ENCODE results near the gene ASAP2.

The ASAP2 gene

GRCh38 chr2:9373047-9373446 is 166.4 kb downstream of the ASAP2 start:
- DNase-seq (ENCODE audit: low spot score), result no peak
- H3K27ac ChIP-seq, result no peak overlapping the region
- TF ChIP-seq CTCF (IDR thresholded peaks at IDR 0.05), result no peak
- H3K4me3 ChIP-seq, result no peak overlapping the region

- H3K27ac ChIP-seq, result no peak overlapping the region
- no peak for TF ChIP-seq CTCF (IDR thresholded peaks at IDR 0.05)
- DNase-seq (ENCODE audit: low spot score), result no peak
- H3K4me3 ChIP-seq, result no peak overlapping the region
Observed at GRCh38 chr2:9373476-9373875, 166.9 kb downstream of the ASAP2 start.

GRCh38 chr2:9374071-9374730 is 167.6 kb downstream of the ASAP2 start:
- Histone ChIP-seq H3K27ac (no peak overlapping the region), H3K4me3 (no peak overlapping the region)
- DNase-seq (ENCODE audit: low spot score), result no peak
- no peak for TF ChIP-seq CTCF (IDR thresholded peaks at IDR 0.05)

- no peak for TF ChIP-seq CTCF (IDR thresholded peaks at IDR 0.05)
- H3K4me3 ChIP-seq, result no peak overlapping the region
- no peak for DNase-seq (ENCODE audit: low spot score)
Observed at GRCh38 chr2:9375857-9376428, 169.3 kb downstream of the ASAP2 start.

GRCh38 chr2:9377461-9378097 is 171.0 kb downstream of the ASAP2 start:
- Histone ChIP-seq H3K27ac (peak overlapping the region; percentile 54 to 87), H3K4me3 (no peak overlapping the region)
- TF ChIP-seq CTCF (IDR thresholded peaks at IDR 0.05), result no peak
- no peak for DNase-seq (ENCODE audit: low spot score)

More at GRCh38 chr2:9375857-9376428, 169.3 kb downstream of the ASAP2 start:
- H3K27ac ChIP-seq, result no peak overlapping the region

GRCh38 chr2:9378433-9379390 is 172.1 kb downstream of the ASAP2 start:
- Histone ChIP-seq H3K4me3 (peak overlapping the region; percentile 24), H3K27ac (peak overlapping the region; percentile 54 to 87)
- TF ChIP-seq CTCF (IDR thresholded peaks at IDR 0.05), result no peak
- peak; percentile 84 for DNase-seq (ENCODE audit: low spot score)

All from coronary artery (tissue), 2 donors.